ENCODE data around the gene KRTAP26-1. TPM values are rescaled to one million over a fixed set of nuclear protein-coding genes. Genes with fewer than 3 reads are reported as not detected.

Gene KRTAP26-1
- polyA plus RNA-seq, 1 donor (not counting 4 experiments of a cell fraction or from before 2014, with no cell fraction given), result not detected

DNA sequence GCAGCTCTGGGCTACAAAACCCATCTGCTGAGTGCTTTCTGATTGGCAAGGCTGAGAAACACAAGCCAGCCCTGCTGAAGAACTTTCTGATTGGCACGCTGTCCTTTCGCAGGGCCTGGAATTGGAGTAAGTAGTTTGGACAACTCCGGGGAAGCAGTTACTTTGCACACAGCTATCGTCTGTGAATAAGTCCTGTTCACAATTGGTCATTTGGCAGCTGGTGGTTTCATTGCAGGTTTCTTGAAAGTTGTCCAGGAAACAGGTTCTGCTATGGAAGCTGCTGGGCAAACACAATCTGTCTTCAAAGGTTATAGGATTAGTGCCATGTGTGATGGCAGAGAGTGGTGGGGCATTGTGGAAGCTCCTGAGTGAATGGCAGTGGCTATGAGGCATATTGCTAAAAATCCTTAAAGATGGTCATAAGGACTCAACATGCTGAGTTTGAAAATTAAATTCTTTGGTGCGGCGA, 17.2 kb upstream of the KRTAP26-1 start, which contains the start of gene KRTAP27-1:
Gene KRTAP27-1 (minus strand): TSS at position 419 of the 469 bp plus-strand sequence. CDS start 26 bp downstream, at position 393.
- Histone ChIP-seq H3K4me1 (ENCODE audit: control insufficient read depth, extremely low read depth, insufficient read depth, low read length) (no peaks in the 10 kb centered on the region), H3K27me3 (ENCODE audit: control insufficient read depth, extremely low read depth, insufficient read depth, low read length) (no peaks in the 10 kb centered on the region), H3K27ac (ENCODE audit: control insufficient read depth, insufficient read depth, low read length) (no peak within 1 kb of the TSS), H3K36me3 (ENCODE audit: control insufficient read depth in 2 of 2, extremely low read depth in 1 of 2, insufficient read depth in 2 of 2, low read length in 2 of 2) (no peaks in the 10 kb centered on the region), H2AFZ (ENCODE audit: control insufficient read depth, low read length) (no peak within 1 kb of the TSS), H3K4me3 (ENCODE audit: control insufficient read depth in 2 of 3, extremely low read depth in 1 of 3, insufficient read depth in 2 of 3, low read depth in 1 of 3, low read length in 3 of 3) (no peak within 1 kb of the TSS), H3K4me2 (ENCODE audit: control insufficient read depth, extremely low read depth, insufficient read depth, low read depth, low read length) (no peak within 1 kb of the TSS), H3K9me3 (ENCODE audit: control insufficient read depth, low read depth, low read length) (no peaks in the 10 kb centered on the region), H3K9me1 (ENCODE audit: control insufficient read depth, extremely low read depth, insufficient read depth, low read length) (no peaks in the 10 kb centered on the region), H4K20me1 (ENCODE audit: control insufficient read depth, extremely low read depth, insufficient read depth, low read length) (no peaks in the 10 kb centered on the region), H3K9ac (ENCODE audit: control insufficient read depth, extremely low read depth, insufficient read depth, low read length) (no peak within 1 kb of the TSS), H3K79me2 (ENCODE audit: control insufficient read depth, insufficient read depth, low read length) (no peaks in the 10 kb centered on the region)
- dilution Hi-C loops (cut with MboI; ENCODE audit: extremely low pct_ligation_motif_present, low sequenced_read_pairs), result no loop called here
- DNase-seq (ENCODE audit: low read depth, low spot score) (no peak), FAIRE-seq (no peak)
- TF ChIP-seq, protein P1, sequence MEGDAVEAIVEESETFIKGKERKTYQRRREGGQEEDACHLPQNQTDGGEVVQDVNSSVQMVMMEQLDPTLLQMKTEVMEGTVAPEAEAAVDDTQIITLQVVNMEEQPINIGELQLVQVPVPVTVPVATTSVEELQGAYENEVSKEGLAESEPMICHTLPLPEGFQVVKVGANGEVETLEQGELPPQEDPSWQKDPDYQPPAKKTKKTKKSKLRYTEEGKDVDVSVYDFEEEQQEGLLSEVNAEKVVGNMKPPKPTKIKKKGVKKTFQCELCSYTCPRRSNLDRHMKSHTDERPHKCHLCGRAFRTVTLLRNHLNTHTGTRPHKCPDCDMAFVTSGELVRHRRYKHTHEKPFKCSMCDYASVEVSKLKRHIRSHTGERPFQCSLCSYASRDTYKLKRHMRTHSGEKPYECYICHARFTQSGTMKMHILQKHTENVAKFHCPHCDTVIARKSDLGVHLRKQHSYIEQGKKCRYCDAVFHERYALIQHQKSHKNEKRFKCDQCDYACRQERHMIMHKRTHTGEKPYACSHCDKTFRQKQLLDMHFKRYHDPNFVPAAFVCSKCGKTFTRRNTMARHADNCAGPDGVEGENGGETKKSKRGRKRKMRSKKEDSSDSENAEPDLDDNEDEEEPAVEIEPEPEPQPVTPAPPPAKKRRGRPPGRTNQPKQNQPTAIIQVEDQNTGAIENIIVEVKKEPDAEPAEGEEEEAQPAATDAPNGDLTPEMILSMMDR (optimal IDR thresholded peaks at IDR 0.05 in 1 of 3, IDR thresholded peaks at IDR 0.05 in 1 of 3, conservative IDR thresholded peaks at IDR 0.05 in 1 of 3; ENCODE audit: extremely low read depth in 1 of 3, insufficient read depth in 2 of 3, low read length in 3 of 3), result no peak
- no peak for TF ChIP-seq EZH2 (IDR thresholded peaks at IDR 0.05; ENCODE audit: low read length)

DNA sequence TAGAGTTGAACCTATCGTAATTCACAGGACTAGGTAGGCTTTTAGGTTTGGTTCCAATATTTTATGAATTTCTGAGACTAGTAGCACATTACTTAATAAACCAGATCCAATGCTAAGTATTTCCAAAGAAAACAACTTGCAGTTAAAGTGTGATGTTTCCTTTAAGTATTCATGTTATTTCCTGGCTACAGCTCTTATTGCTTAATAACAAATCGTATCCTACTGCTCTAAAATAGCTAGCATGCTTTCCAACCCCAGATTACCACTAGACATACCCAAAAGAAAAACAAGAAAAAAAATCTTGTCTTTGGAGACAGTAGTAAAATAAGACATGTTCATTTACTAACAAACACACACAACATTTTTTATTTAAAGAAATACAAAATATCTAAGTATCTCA, 16.5 kb upstream of the KRTAP26-1 start:
- Histone ChIP-seq H3K27ac (ENCODE audit: control insufficient read depth, insufficient read depth, low read length) (no peak overlapping the region), H3K9ac (ENCODE audit: control insufficient read depth, extremely low read depth, insufficient read depth, low read length) (no peak overlapping the region), H2AFZ (ENCODE audit: control insufficient read depth, low read length) (no peak overlapping the region), H3K36me3 (ENCODE audit: control insufficient read depth in 2 of 2, extremely low read depth in 1 of 2, insufficient read depth in 2 of 2, low read length in 2 of 2) (no peaks in the 10 kb centered on the region), H3K79me2 (ENCODE audit: control insufficient read depth, insufficient read depth, low read length) (no peaks in the 10 kb centered on the region), H3K4me2 (ENCODE audit: control insufficient read depth, extremely low read depth, insufficient read depth, low read depth, low read length) (no peak overlapping the region), H3K4me3 (ENCODE audit: control insufficient read depth in 2 of 3, extremely low read depth in 1 of 3, insufficient read depth in 2 of 3, low read depth in 1 of 3, low read length in 3 of 3) (no peak overlapping the region), H3K9me1 (ENCODE audit: control insufficient read depth, extremely low read depth, insufficient read depth, low read length) (no peaks in the 10 kb centered on the region), H3K27me3 (ENCODE audit: control insufficient read depth, extremely low read depth, insufficient read depth, low read length) (no peaks in the 10 kb centered on the region), H4K20me1 (ENCODE audit: control insufficient read depth, extremely low read depth, insufficient read depth, low read length) (no peaks in the 10 kb centered on the region), H3K4me1 (ENCODE audit: control insufficient read depth, extremely low read depth, insufficient read depth, low read length) (no peaks in the 10 kb centered on the region), H3K9me3 (ENCODE audit: control insufficient read depth, low read depth, low read length) (no peaks in the 10 kb centered on the region)
- TF ChIP-seq, protein P1 (optimal IDR thresholded peaks at IDR 0.05 in 1 of 3, IDR thresholded peaks at IDR 0.05 in 1 of 3, conservative IDR thresholded peaks at IDR 0.05 in 1 of 3; ENCODE audit: extremely low read depth in 1 of 3, insufficient read depth in 2 of 3, low read length in 3 of 3), result no peak
- no peak for TF ChIP-seq EZH2 (IDR thresholded peaks at IDR 0.05; ENCODE audit: low read length)
- DNase-seq (ENCODE audit: low read depth, low spot score), result no peak
- dilution Hi-C loops (cut with MboI; ENCODE audit: extremely low pct_ligation_motif_present, low sequenced_read_pairs), result no loop called here
- FAIRE-seq, result no peak

Data from keratinocyte (primary cell).